HL-60 (cell line): Measurements from ENCODE around the gene CD320.

ENCODE experiments used
- DNase-seq, 2 experiments: peaks; one replicate each; pipeline ENCODE4 v3.0.0-alpha.2; 2010 to 2020; ENCODE audit warnings: low read depth in 1 of 2, low spot score in 1 of 2
- H3K27ac ChIP-seq: fragments of 250-450 bp; sonication (Bioruptor Pico); replicated peaks from 2 replicates; pipeline ENCODE4 v1.5.1; 2020; ENCODE audit warnings: mild to moderate bottlenecking, moderate library complexity
- H3K27me3 ChIP-seq: fragments of 250-450 bp; sonication (Bioruptor Pico); 2 replicates; pipeline ENCODE4 v1.5.1; 2021; ENCODE audit warnings: mild to moderate bottlenecking, moderate library complexity; ENCODE audit not compliant: insufficient read depth, poor library complexity, severe bottlenecking
- H3K4me3 ChIP-seq: replicated peaks from 2 replicates; pipeline ENCODE4 v1.5.1; 2011; ENCODE audit warnings: mild to moderate bottlenecking, control low read depth, low read length; ENCODE audit not compliant: insufficient read depth
- CTCF ChIP-seq: IDR thresholded peaks from one replicate; pipeline ENCODE4 v1.5.1; 2011; ENCODE audit warnings: low read length, control low read depth, inconsistent platforms; ENCODE audit not compliant: insufficient read depth
- GABPA ChIP-seq: IDR thresholded peaks from 2 replicates; pipeline ENCODE4 v1.6.1; 2012; ENCODE audit warnings: low read depth
- POLR2AphosphoS5 ChIP-seq: IDR thresholded peaks from 2 replicates; pipeline ENCODE4 v1.6.1; 2012; ENCODE audit warnings: low read depth
- REST ChIP-seq: IDR thresholded peaks from 2 replicates; pipeline ENCODE4 v1.6.1; 2012; ENCODE audit warnings: low read depth; ENCODE audit not compliant: insufficient replicate concordance
- SPI1 ChIP-seq: IDR thresholded peaks from 2 replicates; pipeline ENCODE4 v1.6.1; 2012; ENCODE audit warnings: low read depth, mild to moderate bottlenecking, borderline replicate concordance

Gene CD320

GRCh38 chr19:8337728-8338127, 29.6 kb upstream of the CD320 start:
- Histone ChIP-seq H3K4me3 (no peak overlapping the region), H3K27ac (no peak overlapping the region), H3K27me3 (peaks cover 52% of the 10 kb centered on the region)
- TF ChIP-seq REST: no peak
- TF ChIP-seq POLR2AphosphoS5: no peak
- no peak for TF ChIP-seq CTCF
- no peak for TF ChIP-seq SPI1
- no peak for TF ChIP-seq GABPA
- DNase-seq: no peak

GRCh38 chr19:8336660-8337059, 28.5 kb upstream of the CD320 start:
- no peak overlapping the region for H3K27ac ChIP-seq
- TF ChIP-seq POLR2AphosphoS5 (no peak), CTCF (no peak), GABPA (no peak), SPI1 (no peak), REST (no peak)
- H3K27me3 ChIP-seq: peaks cover 48% of the 10 kb centered on the region
- no peak overlapping the region for H3K4me3 ChIP-seq
- DNase-seq: no peak

GRCh38 chr19:8336072-8336569, 28.0 kb upstream of the CD320 start:
- DNase-seq: no peak
- Histone ChIP-seq H3K27ac (no peak overlapping the region), H3K27me3 (peaks cover 46% of the 10 kb centered on the region), H3K4me3 (no peak overlapping the region)
- no peak for TF ChIP-seq CTCF
- TF ChIP-seq GABPA: no peak
- no peak for TF ChIP-seq REST
- TF ChIP-seq POLR2AphosphoS5: no peak
- no peak for TF ChIP-seq SPI1
